LNCaP clone FGC (cell line): Measurements from ENCODE around the gene TMED7.

Experiments
- DNase-seq: peaks from one replicate; pipeline ENCODE4 v3.0.0-alpha.2; 2011; ENCODE audit warnings: low read depth
- H3K4me3 ChIP-seq: 2 replicates; pipeline ENCODE4 v1.5.1; 2011; ENCODE audit warnings: mild to moderate bottlenecking, low read depth, low read length, control low read depth
- CTCF ChIP-seq: IDR thresholded peaks from 2 replicates; pipeline ENCODE4 v1.5.1; 2012; ENCODE audit warnings: mild to moderate bottlenecking; ENCODE audit not compliant: control insufficient read depth, insufficient read depth; ENCODE audit errors: extremely low read depth

TMED7 gene

DNA sequence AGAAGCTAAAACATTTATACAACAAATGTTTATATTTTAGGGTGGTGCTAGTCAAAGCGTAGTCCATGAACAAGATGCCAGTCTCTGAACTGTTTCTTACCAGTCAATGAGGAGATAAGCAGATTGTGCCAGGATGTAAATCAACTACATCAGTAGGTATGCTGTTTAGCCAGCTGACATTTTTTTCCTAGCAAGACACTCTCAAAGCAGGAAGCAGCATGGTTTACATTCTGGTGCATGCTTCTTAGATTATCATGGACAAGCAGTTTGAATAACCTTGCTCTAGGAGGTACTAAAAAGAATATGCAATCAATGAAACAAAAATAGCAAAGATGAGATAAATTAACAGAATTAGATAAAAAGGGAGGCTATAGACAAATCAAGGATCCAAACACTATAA lies 40.6 kb downstream of the TMED7 start:
- no peak for TF ChIP-seq CTCF
- no peak for DNase-seq
- no peak overlapping the region for H3K4me3 ChIP-seq

DNA sequence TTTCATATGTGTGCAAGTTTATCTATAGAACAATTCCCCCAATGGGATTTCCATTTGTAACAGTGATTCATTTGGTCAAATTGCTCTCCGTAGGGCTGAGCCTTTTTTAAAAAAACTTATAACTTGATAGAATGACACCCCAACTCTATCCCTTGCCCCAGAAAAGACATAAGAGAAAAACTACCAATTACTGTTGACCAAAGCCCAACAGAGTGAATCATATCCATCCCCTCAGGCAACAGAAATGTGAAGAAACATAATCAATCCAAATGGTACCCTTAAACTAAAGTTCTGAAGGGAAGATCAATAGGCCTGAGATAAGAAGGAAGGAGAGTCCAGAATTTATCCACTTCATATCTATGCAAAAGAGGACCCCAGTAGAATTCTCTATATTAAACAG lies 41.3 kb downstream of the TMED7 start:
- DNase-seq: no peak
- no peak overlapping the region for H3K4me3 ChIP-seq
- no peak for TF ChIP-seq CTCF

DNA sequence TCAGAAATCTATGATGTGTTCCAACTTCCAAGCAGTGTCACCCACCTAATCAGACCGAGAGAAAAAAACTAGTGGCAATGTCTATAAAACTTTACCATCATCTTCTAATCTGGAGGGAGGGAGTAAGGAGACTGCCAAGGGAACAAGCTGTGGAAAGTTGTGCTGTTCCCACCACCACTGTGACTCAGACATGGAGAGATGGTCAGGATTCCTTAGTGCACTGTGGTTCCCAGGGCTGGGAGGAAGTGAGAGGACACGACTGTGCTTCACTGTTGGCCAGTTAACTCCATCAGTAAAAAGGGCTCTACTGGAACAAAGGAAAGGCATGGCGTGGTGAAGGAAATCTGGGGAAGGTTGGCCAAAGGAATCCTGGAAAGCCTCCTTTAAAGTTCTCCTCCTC lies 42.4 kb downstream of the TMED7 start:
- no peak overlapping the region for H3K4me3 ChIP-seq
- no peak for TF ChIP-seq CTCF
- no peak for DNase-seq

- no peak overlapping the region for H3K4me3 ChIP-seq
- no peak for DNase-seq
- TF ChIP-seq CTCF: no peak
Observed at GRCh38 chr5:115580941-115581340, 44.9 kb downstream of the TMED7 start.

GRCh38 chr5:115579747-115580173 lies 46.1 kb downstream of the TMED7 start:
- DNase-seq: no peak
- TF ChIP-seq CTCF: no peak
- no peak overlapping the region for H3K4me3 ChIP-seq

DNA sequence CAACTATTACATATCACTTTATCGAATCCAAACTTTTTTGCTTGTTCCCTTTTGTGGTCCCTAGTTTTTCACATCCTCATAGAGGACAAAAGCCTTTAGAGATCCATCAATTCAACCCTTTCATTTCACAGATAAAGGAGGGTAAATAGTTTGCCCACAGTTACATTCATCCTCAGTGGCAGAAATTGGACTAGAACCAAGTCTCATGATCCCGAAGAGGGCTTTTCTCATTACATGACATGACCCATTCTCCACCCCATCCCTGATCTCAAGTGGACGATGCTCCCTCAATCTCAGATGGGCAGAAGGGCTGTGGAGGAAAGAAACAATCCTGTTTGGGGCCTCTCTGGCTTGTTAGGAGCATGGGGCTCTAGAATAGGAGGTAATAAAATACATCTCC lies 46.6 kb downstream of the TMED7 start:
- H3K4me3 ChIP-seq: no peak overlapping the region
- DNase-seq: no peak
- no peak for TF ChIP-seq CTCF

- H3K4me3 ChIP-seq: no peak overlapping the region
- TF ChIP-seq CTCF: no peak
- DNase-seq: no peak
Observed at GRCh38 chr5:115578657-115579056, 47.2 kb downstream of the TMED7 start.
